KMS-11 (cell line): Measurements from ENCODE around the gene NKD1.

ENCODE experiments used
- H2AFZ ChIP-seq: fragments of 200-600 bp; sonication (generic); 2 replicates; pipeline ENCODE4 v1.6.1; 2016; ENCODE audit warnings: antibody characterized with exemption, mixed run types, low read depth
- H3K27ac ChIP-seq: fragments of 200-600 bp; sonication (generic); 2 replicates; pipeline ENCODE4 v1.6.1; 2016; ENCODE audit warnings: mild to moderate bottlenecking, mixed run types
- H3K27me3 ChIP-seq: fragments of 200-600 bp; sonication (generic); 2 replicates; pipeline ENCODE4 v1.6.1; 2017; ENCODE audit warnings: mild to moderate bottlenecking, low read depth, mixed run types, moderate library complexity; ENCODE audit not compliant: insufficient read depth
- H3K36me3 ChIP-seq: fragments of 200-600 bp; sonication (generic); 2 replicates; pipeline ENCODE4 v1.6.1; 2017; ENCODE audit warnings: mild to moderate bottlenecking, mixed run types; ENCODE audit not compliant: insufficient read depth
- H3K4me1 ChIP-seq: fragments of 200-600 bp; sonication (generic); 2 replicates; pipeline ENCODE4 v1.6.1; 2016; ENCODE audit warnings: mild to moderate bottlenecking, low read depth, mixed run types; ENCODE audit not compliant: poor library complexity, severe bottlenecking
- H3K4me2 ChIP-seq: fragments of 200-600 bp; sonication (generic); 2 replicates; pipeline ENCODE4 v1.7.0; 2016; ENCODE audit warnings: mild to moderate bottlenecking, mixed run types
- H3K4me3 ChIP-seq: fragments of 200-600 bp; sonication (generic); IDR thresholded peaks from 2 replicates; pipeline ENCODE4 v1.6.1; 2017; ENCODE audit warnings: low read depth, low read length, mixed read lengths; ENCODE audit not compliant: insufficient read depth
- H3K79me2 ChIP-seq: fragments of 200-600 bp; sonication (generic); 2 replicates; pipeline ENCODE4 v1.6.1; 2016; ENCODE audit warnings: low read depth, mixed run types; ENCODE audit not compliant: insufficient read depth
- H3K9ac ChIP-seq: fragments of 200-600 bp; sonication (generic); 2 replicates; pipeline ENCODE4 v1.6.1; 2016; ENCODE audit warnings: mild to moderate bottlenecking, mixed run types
- H4K20me1 ChIP-seq: fragments of 200-600 bp; sonication (generic); 2 replicates; pipeline ENCODE4 v1.6.1; 2016; ENCODE audit warnings: mild to moderate bottlenecking, mixed run types; ENCODE audit not compliant: insufficient read depth
- TF ChIP-seq, protein P1 (sequence below): fragments of 200-600 bp; sonication (generic); conservative IDR thresholded peaks from 2 replicates; pipeline ENCODE4 v1.6.1; 2017; ENCODE audit warnings: low read depth, mild to moderate bottlenecking, antibody characterized with exemption, low read length, moderate library complexity, mixed read lengths

NKD1 gene

DNA sequence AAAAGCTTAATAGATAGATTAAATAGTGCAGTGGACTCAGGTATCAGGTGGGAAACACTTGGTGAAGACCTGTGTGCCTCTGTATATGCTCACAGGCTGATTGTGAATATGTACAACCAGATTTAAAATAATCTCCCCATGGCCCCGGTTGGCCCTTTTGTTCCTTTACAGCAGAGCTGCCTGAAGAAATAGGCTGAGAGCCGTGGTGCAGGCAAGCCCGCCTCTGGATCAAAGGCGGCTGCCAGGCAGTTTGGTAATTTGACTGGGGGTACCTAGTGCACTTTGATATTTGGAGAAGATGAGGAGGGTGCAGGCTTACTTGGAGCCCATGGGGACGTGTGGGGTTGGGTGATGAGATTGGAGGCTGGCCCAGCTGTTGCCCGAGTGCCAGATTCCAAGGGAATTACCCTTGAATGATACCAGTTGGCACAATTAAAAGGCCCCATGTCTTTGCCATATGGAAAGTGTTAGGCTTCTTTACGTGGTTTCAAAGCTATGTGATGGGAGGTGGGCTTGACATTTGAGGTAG lies 5.0 kb downstream of the NKD1 start:
- Histone ChIP-seq H3K9ac (no peak overlapping the region), H3K4me3 (no peak overlapping the region), H3K36me3 (no peaks in the 10 kb centered on the region), H3K27me3 (peaks cover 3% of the 10 kb centered on the region; the same call in 1 of the 2 replicates), H4K20me1 (no peaks in the 10 kb centered on the region), H2AFZ (no peak overlapping the region), H3K79me2 (no peaks in the 10 kb centered on the region), H3K4me1 (no peaks in the 10 kb centered on the region), H3K4me2 (no peak overlapping the region), H3K27ac (no peak overlapping the region)
- TF ChIP-seq, protein P1, sequence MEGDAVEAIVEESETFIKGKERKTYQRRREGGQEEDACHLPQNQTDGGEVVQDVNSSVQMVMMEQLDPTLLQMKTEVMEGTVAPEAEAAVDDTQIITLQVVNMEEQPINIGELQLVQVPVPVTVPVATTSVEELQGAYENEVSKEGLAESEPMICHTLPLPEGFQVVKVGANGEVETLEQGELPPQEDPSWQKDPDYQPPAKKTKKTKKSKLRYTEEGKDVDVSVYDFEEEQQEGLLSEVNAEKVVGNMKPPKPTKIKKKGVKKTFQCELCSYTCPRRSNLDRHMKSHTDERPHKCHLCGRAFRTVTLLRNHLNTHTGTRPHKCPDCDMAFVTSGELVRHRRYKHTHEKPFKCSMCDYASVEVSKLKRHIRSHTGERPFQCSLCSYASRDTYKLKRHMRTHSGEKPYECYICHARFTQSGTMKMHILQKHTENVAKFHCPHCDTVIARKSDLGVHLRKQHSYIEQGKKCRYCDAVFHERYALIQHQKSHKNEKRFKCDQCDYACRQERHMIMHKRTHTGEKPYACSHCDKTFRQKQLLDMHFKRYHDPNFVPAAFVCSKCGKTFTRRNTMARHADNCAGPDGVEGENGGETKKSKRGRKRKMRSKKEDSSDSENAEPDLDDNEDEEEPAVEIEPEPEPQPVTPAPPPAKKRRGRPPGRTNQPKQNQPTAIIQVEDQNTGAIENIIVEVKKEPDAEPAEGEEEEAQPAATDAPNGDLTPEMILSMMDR, result no peak

GRCh38 chr16:50553731-50554360 lies 5.7 kb downstream of the NKD1 start:
- Histone ChIP-seq H3K9ac (no peak overlapping the region), H2AFZ (no peak overlapping the region), H3K4me1 (no peaks in the 10 kb centered on the region), H4K20me1 (no peaks in the 10 kb centered on the region), H3K27ac (no peak overlapping the region), H3K4me2 (no peak overlapping the region), H3K4me3 (no peak overlapping the region), H3K36me3 (no peaks in the 10 kb centered on the region), H3K27me3 (peaks cover under 1% of the 10 kb centered on the region; the same call in 1 of the 2 replicates), H3K79me2 (no peaks in the 10 kb centered on the region)
- TF ChIP-seq, protein P1, result no peak

DNA sequence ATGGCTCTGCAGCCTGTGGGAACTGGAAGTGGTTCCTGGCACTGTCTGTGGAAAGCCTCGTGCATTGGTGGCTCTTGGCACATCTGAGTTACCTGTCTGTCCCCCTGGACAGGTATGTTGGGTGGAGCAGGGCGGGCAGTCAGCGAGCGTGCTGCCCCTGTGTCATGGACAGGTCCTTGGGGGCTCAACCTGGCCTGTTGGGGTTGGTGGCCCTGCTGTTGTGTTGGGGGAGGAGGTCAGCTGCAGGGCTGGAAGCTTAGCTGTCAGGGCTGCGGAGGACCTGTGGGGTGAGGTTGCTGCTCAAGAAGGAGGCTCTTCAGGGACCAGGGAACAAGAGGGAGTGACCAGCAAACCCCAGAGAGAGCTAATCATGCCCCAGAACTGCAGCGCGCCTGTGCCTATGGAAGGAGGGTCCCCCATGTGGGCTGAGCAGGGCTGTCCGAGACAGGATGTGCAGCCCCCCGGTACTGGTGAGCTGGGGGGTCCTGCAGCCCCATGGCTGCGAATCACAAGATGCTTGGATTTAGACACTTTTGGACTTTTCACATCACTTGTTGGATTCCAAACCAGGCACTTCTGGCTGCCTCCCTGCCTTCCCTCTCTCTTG lies 7.2 kb downstream of the NKD1 start:
- no peaks in the 10 kb centered on the region for H4K20me1 ChIP-seq
- H3K4me1 ChIP-seq, result no peaks in the 10 kb centered on the region
- no peaks in the 10 kb centered on the region for H3K36me3 ChIP-seq
- H3K79me2 ChIP-seq, result no peaks in the 10 kb centered on the region
- no peaks in the 10 kb centered on the region for H3K27me3 ChIP-seq
- no peak overlapping the region for H3K4me2 ChIP-seq
- H2AFZ ChIP-seq, result no peak overlapping the region
- no peak overlapping the region for H3K27ac ChIP-seq
- H3K9ac ChIP-seq, result no peak overlapping the region
- TF ChIP-seq, protein P1, result no peak
- H3K4me3 ChIP-seq, result no peak overlapping the region

DNA sequence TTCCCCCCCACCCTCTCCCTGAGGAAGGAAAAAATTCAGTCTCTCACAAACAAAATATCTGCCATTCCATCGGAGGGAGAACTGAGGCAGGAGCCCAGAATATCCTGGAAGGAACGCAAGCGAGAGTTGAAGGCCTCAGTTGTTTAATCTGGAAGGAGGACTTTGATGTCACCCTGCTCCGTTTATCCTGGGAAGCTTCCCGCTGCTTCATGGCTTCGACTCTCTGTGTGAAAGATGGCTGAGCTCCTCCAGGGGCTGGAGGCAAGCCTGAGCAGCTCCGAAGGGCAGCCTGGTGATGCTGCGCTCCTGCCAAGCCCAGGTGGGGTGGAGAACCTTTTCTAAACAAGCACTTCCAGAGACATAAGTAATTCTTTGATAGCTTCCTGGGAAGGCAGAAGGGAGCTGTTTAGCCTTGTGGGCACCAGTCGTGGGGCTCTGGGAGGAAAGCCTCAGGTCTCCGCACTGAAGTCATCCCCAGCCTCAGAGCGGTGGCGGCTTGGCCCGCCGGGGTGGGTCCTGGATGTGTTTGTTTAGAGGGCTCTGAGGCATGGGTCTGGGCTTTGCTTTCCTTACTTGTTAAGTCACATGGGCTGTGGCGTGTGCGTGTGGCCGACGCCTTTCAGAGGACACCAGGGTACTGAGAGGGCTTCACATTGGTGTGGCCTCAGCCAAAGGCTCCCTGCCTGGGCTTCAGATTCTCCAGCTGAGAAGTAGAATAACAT lies 7.9 kb downstream of the NKD1 start:
- H3K4me3 ChIP-seq, result no peak overlapping the region
- TF ChIP-seq, protein P1, result no peak
- no peaks in the 10 kb centered on the region for H3K36me3 ChIP-seq

More for the DNA sequence above, 7.9 kb downstream of the NKD1 start:
- H3K27ac ChIP-seq, result no peak overlapping the region
- H3K4me1 ChIP-seq, result no peaks in the 10 kb centered on the region
- no peak overlapping the region for H2AFZ ChIP-seq
- no peaks in the 10 kb centered on the region for H4K20me1 ChIP-seq
- no peak overlapping the region for H3K9ac ChIP-seq
- no peak overlapping the region for H3K4me2 ChIP-seq
- no peaks in the 10 kb centered on the region for H3K27me3 ChIP-seq
- no peaks in the 10 kb centered on the region for H3K79me2 ChIP-seq
